Spleen (tissue), 11 donors: ENCODE data around the gene C7orf33. TPM values are rescaled to one million over a fixed set of nuclear protein-coding genes. Genes with fewer than 3 reads are reported as not detected.
"Not testable (repeated sequence)": the region's sequence is repeated elsewhere in the genome, so short reads cannot be mapped to it uniquely, and the experiment has no call there.

ENCODE experiments used
- DNase-seq: peaks from one replicate; pipeline ENCODE4 v3.0.0-alpha.2; 2020
- H3K27ac ChIP-seq, 8 donors: fragments of 200-600 bp; sonication (generic) in 7 of 8; 1 replicate in 4 of 8; 2 replicates in 4 of 8; pipeline versions ENCODE4 v1.5.0 to v1.8.0; 2016 to 2021; ENCODE audit warnings: inconsistent platforms in 4 of 8, mild to moderate bottlenecking in 4 of 8, moderate library complexity in 1 of 8
- H3K27me3 ChIP-seq, 7 donors: fragments of 200-600 bp; sonication (generic) in 6 of 7; replicated peaks in 1 of 7; 1 replicate in 4 of 7; 2 replicates in 3 of 7; pipeline versions ENCODE4 v1.5.0 to v1.8.0; 2016 to 2021; ENCODE audit warnings: inconsistent platforms in 3 of 7, mild to moderate bottlenecking in 1 of 7
- H3K36me3 ChIP-seq, 6 donors: fragments of 200-600 bp; sonication (generic) in 5 of 6; 1 replicate in 4 of 6; 2 replicates in 2 of 6; pipeline versions ENCODE4 v1.5.0 to v1.8.0; 2016 to 2021; ENCODE audit warnings: inconsistent platforms in 2 of 6
- H3K4me1 ChIP-seq, 6 donors: fragments of 200-600 bp; sonication (generic) in 5 of 6; 1 replicate in 3 of 6; 2 replicates in 3 of 6; pipeline versions ENCODE4 v1.5.0 to v1.8.0; 2016 to 2021; ENCODE audit warnings: inconsistent platforms in 3 of 6
- H3K4me3 ChIP-seq, 8 donors: fragments of 200-600 bp; sonication (generic) in 7 of 8; 1 replicate in 4 of 8; 2 replicates in 4 of 8; pipeline versions ENCODE4 v1.5.0 to v1.8.0; 2016 to 2021; ENCODE audit warnings: inconsistent platforms in 4 of 8, mild to moderate bottlenecking in 4 of 8, moderate library complexity in 2 of 8
- H3K9me3 ChIP-seq, 8 donors: fragments of 200-600 bp; sonication (generic) in 7 of 8; 1 replicate in 4 of 8; 2 replicates in 4 of 8; pipeline versions ENCODE4 v1.5.0 to v1.8.0; 2016 to 2021; ENCODE audit warnings: inconsistent platforms in 4 of 8
- POLR2A ChIP-seq, 3 donors: fragments of 450-650 bp; IDR thresholded peaks; one replicate each; pipeline ENCODE4 v1.5.1; 2017; ENCODE audit warnings: antibody characterized with exemption in 3 of 3, mild to moderate bottlenecking in 1 of 3
- POLR2AphosphoS5 ChIP-seq, 3 donors: sonication (generic); formaldehyde crosslinking; IDR thresholded peaks; one replicate each; pipeline ENCODE4 v1.5.1; 2017; ENCODE audit warnings: antibody characterized with exemption in 3 of 3
- WGBS, 5 donors: extraction: QIAGEN DNeasy Blood & Tissue Kit in 3 of 5; methylation state at CpG; one replicate each; pipeline versions ENCODE4 v1.1.5 to v1.1.7; 2013 to 2018; 5-methylcytosine and 5-hydroxymethylcytosine counted together
- intact Hi-C: fragments of 100-400 bp; cut with DNase I; formaldehyde crosslinking; loops from one replicate; pipeline ENCODE4 v1.15.0; 2023; ENCODE audit warnings: low total_unique reads
- polyA plus RNA-seq, 3 donors: library from polyadenylated mRNA; stranded (reverse); fragments of 200-250 nt; gene quantifications; one replicate each; pipeline ENCODE4 v1.2.1, GENCODE V29; 2013
- total RNA-seq, 7 donors: library from RNA; depleted of rRNA in 3 of 7; stranded (reverse); fragments of >200 nt in 3 of 7; fragmentation: NEBNext Ultra II Directional in 4 of 7; extraction: Animal tissue kit (Norgen Biotek cat#: 25700) in 4 of 7; gene quantifications; one replicate each; pipeline versions ENCODE4 v1.1.0 to v1.2.1, GENCODE V29; 2016 to 2021
- TF ChIP-seq, protein P1 (sequence below), 11 experiments: fragments of 200-600 bp in 7 of 11; fragments of 450-650 bp in 4 of 11; sonication (generic) in 4 of 11; IDR thresholded peaks in 8 of 11; conservative IDR thresholded peaks in 3 of 11; 1 replicate in 7 of 11; 2 replicates in 4 of 11; pipeline versions ENCODE4 v1.4.0 to v1.8.0; 2016 to 2021; ENCODE audit warnings: antibody characterized with exemption in 11 of 11, inconsistent platforms in 4 of 11, mild to moderate bottlenecking in 1 of 11
- donor health status: healthy with polysubstance abuse.
- donor health status: DM: no; HTN: no; CAD: no; lungs with moderate emphysema.
- donor health status: DM: no; HTN: no; CAD: no.
- donor health status: Bipolar disorder and iron deficiency.
- donor health status: healthy.
- donor health status: DM: no; HTN: no; CAD: no.
- donor health status: DM: yes; HTN: yes; CAD: no.

C7orf33 gene
- total and polyA plus RNA-seq, 10 donors: not detected

DNA sequence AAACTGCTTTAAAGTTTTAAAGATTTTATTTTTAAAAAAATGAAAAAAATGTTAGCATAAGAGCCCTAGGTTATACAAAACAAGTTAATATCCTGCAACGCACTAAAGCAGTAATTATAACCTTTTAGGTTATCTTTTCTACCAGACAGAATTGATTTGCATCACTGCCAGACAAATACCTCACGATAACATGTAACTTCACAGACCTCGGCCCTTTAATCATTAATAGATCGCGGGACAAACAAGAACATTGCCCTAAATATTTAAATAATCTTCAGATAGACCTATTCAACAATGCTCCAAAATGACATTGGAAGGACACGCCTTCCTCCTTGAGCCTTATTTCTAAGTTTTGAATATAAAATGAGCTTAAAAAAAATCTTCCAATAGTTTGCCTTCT is 23.8 kb upstream of the C7orf33 start:
- no peaks in the 10 kb centered on the region for H3K27me3 ChIP-seq
- H3K4me3 ChIP-seq: no peak overlapping the region
- intact Hi-C loops: no loop called here
- no peak for DNase-seq
- whole genome bisulfite sequencing, 5 donors: 92 to 97% (median 95%) methylated on average over 6 of the region's 6 CpGs
- H3K27ac ChIP-seq: no peak overlapping the region
- H3K4me1 ChIP-seq: peaks cover 0 to 26% (median 18%) of the 10 kb centered on the region in 6 donors
- H3K36me3 ChIP-seq: no peaks in the 10 kb centered on the region
- H3K9me3 ChIP-seq: peaks cover 0 to 3% (median 0%) of the 10 kb centered on the region in 8 donors
- TF ChIP-seq POLR2A (IDR thresholded peaks at IDR 0.05) (no peak), POLR2AphosphoS5 (IDR thresholded peaks at IDR 0.05) (no peak)
- TF ChIP-seq, protein P1, sequence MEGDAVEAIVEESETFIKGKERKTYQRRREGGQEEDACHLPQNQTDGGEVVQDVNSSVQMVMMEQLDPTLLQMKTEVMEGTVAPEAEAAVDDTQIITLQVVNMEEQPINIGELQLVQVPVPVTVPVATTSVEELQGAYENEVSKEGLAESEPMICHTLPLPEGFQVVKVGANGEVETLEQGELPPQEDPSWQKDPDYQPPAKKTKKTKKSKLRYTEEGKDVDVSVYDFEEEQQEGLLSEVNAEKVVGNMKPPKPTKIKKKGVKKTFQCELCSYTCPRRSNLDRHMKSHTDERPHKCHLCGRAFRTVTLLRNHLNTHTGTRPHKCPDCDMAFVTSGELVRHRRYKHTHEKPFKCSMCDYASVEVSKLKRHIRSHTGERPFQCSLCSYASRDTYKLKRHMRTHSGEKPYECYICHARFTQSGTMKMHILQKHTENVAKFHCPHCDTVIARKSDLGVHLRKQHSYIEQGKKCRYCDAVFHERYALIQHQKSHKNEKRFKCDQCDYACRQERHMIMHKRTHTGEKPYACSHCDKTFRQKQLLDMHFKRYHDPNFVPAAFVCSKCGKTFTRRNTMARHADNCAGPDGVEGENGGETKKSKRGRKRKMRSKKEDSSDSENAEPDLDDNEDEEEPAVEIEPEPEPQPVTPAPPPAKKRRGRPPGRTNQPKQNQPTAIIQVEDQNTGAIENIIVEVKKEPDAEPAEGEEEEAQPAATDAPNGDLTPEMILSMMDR (IDR thresholded peaks at IDR 0.05 in 8 of 11, conservative IDR thresholded peaks at IDR 0.05 in 3 of 11): no peak

DNA sequence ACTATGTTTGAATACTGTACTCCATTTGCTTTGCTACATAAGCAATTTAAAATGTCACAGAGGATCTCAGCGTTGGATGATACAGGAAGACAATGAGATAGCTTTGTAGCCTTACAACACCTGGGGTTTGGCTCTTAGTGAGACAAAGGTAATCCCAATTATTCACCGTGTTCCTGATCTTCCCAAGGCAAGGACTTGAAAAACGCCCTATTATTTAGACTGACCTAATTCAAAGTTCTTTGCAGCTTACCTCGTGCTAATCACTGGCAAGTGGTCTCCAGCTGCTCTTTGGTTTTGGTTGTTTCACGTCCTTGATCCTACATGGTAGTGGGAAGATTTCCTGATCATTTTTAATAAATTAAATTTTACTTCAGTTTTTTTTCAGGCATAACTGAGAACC is 23.0 kb upstream of the C7orf33 start:
- Histone ChIP-seq H3K4me1 (peaks cover 0 to 26% (median 18%) of the 10 kb centered on the region in 6 donors), H3K4me3 (no peak overlapping the region), H3K36me3 (no peaks in the 10 kb centered on the region), H3K27ac (no peak overlapping the region), H3K27me3 (no peaks in the 10 kb centered on the region), H3K9me3 (peaks cover 0 to 3% (median 0%) of the 10 kb centered on the region in 8 donors)
- WGBS, 5 donors: 80 to 89% (median 87%) methylated on average over 5 of the region's 5 CpGs
- intact Hi-C loops: no loop called here
- TF ChIP-seq, protein P1 (IDR thresholded peaks at IDR 0.05 in 8 of 11, conservative IDR thresholded peaks at IDR 0.05 in 3 of 11): no peak
- TF ChIP-seq POLR2AphosphoS5 (IDR thresholded peaks at IDR 0.05): no peak
- TF ChIP-seq POLR2A (IDR thresholded peaks at IDR 0.05): no peak
- DNase-seq: no peak

DNA sequence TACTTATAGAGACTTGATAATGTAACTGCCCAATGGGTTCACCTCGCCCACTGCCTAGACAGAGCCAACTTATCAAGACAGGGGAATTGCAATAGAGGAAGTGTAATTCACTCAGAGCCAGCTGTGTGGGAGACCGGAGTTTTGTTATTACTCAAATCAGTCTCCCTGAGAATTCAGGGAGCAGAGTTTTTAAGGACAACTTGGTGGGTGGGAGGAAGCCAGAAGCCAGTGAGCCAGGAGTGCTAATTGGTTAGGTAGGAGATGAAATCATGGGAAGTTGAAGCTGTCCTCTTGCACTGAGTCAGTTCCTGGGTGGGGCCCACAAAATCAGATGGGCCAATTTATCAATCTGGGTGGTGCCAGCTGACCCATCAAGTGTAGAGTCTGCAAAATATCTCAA is 20.1 kb upstream of the C7orf33 start:
- H3K9me3 ChIP-seq: no peaks in the 10 kb centered on the region
- TF ChIP-seq POLR2AphosphoS5 (IDR thresholded peaks at IDR 0.05) (no peak), POLR2A (IDR thresholded peaks at IDR 0.05) (no peak)
- TF ChIP-seq, protein P1 (IDR thresholded peaks at IDR 0.05 in 8 of 11, conservative IDR thresholded peaks at IDR 0.05 in 3 of 11): no peak
- no peaks in the 10 kb centered on the region for H3K27me3 ChIP-seq
- H3K4me3 ChIP-seq: no peak overlapping the region
- no peaks in the 10 kb centered on the region for H3K36me3 ChIP-seq
- peaks cover 0 to 6% (median under 1%) of the 10 kb centered on the region in 6 donors for H3K4me1 ChIP-seq
- no peak for DNase-seq
- intact Hi-C loops: no loop called here
- H3K27ac ChIP-seq: no peak overlapping the region
- 72 to 92% (median 78%) methylated on average over 2 of the region's 2 CpGs for WGBS, 5 donors

DNA sequence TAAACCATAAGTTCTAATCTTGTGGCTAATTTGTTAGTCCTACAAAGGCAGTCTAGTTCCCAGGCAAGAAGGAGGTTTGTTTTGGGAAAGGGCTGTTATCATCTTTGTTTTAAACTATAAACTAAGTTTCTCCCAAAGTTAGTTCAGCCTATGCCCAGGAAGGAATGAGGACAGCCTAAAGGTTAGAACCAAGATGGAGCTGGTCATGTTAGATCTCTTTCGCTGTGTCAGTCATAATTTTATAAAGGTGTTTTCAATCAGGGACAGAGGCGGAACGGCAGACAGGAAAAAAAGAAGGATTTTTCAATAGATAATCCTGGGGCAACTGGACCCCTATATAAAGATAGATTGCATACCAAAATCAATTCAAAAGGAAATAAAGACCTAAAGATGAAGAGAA is 19.6 kb upstream of the C7orf33 start:
- H3K4me1 ChIP-seq, H3K36me3 ChIP-seq, H3K27ac ChIP-seq, DNase-seq, H3K27me3 ChIP-seq, H3K9me3 ChIP-seq, H3K4me3 ChIP-seq, intact Hi-C loops: not testable (repeated sequence)
- WGBS, 5 donors: 91 to 97% (median 94%) methylated on average over 3 of the region's 3 CpGs

DNA sequence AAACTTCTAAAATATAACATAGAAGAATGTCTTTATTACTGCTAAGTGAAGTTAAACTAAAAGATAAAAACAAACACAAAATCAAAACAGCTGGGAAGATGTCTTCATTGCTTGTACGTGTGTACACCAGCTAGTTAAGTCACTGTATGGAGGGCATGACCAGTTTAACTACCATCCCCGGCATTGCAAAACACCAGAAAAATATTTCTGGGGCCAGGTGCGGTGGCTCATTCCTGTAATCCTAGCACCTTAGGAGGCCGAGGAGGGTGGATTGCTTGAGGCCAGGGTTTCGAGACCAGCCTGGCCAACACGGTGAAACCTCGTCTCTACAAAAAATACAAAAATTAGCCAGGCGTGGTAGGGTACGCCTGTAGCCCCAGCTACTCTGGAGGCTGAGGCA is 19.2 kb upstream of the C7orf33 start:
- TF ChIP-seq POLR2AphosphoS5 (IDR thresholded peaks at IDR 0.05) (no peak), POLR2A (IDR thresholded peaks at IDR 0.05) (no peak)
- TF ChIP-seq, protein P1 (IDR thresholded peaks at IDR 0.05 in 8 of 11, conservative IDR thresholded peaks at IDR 0.05 in 3 of 11): no peak
- H3K9me3 ChIP-seq: no peaks in the 10 kb centered on the region
- intact Hi-C loops: no loop called here

More for the DNA sequence above, 19.2 kb upstream of the C7orf33 start:
- peaks cover 0 to 10% (median 4%) of the 10 kb centered on the region in 6 donors for H3K4me1 ChIP-seq
- no peak overlapping the region for H3K4me3 ChIP-seq
- no peaks in the 10 kb centered on the region for H3K27me3 ChIP-seq
- WGBS, 5 donors: 86 to 93% (median 89%) methylated on average over 9 of the region's 9 CpGs
- no peaks in the 10 kb centered on the region for H3K36me3 ChIP-seq
- DNase-seq: no peak
- no peak overlapping the region for H3K27ac ChIP-seq
